ENCODE data around the gene MEIOB.

MEIOB gene

DNA sequence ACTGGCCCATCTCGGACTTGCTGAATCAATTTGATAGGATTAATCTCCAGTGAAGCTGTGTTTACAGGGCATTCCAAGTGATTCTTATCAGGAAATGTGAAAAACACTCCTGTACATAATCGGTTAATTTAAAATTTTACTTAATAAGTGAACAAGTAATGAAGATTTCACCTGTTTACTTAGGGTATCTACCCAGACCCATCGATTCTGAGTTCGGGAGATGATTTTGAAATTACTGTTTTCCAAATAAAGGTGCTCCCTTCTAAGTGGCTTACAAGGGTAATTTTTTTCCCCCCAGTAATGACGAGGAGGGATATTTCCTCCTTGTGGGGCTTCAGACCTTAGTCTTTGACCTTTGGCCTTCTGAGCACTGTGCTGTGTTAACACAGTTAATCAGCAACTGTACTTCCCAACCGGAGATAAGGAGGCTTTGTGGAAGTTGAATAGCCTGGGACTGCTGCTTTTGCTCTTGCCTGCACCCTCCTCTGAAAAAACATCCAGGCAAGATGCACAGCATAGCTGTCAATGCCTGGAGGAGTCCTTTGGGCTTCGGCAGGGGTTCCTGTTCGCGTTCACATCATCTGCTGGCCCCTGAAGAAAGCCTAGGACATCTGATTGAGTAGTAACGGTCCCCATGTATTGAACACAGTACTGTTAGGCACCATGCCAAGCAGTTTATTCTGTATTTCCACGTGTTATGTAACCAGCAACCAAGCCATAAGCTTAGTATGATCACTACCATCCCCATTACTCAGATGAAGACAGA, 43.1 kb downstream of the MEIOB start:
- no peak for TF ChIP-seq TAF1 (IDR thresholded peaks at IDR 0.05; ENCODE audit: borderline replicate concordance, insufficient read depth, low read length)
- TF ChIP-seq, protein P1, sequence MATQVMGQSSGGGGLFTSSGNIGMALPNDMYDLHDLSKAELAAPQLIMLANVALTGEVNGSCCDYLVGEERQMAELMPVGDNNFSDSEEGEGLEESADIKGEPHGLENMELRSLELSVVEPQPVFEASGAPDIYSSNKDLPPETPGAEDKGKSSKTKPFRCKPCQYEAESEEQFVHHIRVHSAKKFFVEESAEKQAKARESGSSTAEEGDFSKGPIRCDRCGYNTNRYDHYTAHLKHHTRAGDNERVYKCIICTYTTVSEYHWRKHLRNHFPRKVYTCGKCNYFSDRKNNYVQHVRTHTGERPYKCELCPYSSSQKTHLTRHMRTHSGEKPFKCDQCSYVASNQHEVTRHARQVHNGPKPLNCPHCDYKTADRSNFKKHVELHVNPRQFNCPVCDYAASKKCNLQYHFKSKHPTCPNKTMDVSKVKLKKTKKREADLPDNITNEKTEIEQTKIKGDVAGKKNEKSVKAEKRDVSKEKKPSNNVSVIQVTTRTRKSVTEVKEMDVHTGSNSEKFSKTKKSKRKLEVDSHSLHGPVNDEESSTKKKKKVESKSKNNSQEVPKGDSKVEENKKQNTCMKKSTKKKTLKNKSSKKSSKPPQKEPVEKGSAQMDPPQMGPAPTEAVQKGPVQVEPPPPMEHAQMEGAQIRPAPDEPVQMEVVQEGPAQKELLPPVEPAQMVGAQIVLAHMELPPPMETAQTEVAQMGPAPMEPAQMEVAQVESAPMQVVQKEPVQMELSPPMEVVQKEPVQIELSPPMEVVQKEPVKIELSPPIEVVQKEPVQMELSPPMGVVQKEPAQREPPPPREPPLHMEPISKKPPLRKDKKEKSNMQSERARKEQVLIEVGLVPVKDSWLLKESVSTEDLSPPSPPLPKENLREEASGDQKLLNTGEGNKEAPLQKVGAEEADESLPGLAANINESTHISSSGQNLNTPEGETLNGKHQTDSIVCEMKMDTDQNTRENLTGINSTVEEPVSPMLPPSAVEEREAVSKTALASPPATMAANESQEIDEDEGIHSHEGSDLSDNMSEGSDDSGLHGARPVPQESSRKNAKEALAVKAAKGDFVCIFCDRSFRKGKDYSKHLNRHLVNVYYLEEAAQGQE (IDR thresholded peaks at IDR 0.05; ENCODE audit: insufficient read depth in 1 of 2, low read depth in 2 of 2, low read length in 2 of 2), result no peak

DNA sequence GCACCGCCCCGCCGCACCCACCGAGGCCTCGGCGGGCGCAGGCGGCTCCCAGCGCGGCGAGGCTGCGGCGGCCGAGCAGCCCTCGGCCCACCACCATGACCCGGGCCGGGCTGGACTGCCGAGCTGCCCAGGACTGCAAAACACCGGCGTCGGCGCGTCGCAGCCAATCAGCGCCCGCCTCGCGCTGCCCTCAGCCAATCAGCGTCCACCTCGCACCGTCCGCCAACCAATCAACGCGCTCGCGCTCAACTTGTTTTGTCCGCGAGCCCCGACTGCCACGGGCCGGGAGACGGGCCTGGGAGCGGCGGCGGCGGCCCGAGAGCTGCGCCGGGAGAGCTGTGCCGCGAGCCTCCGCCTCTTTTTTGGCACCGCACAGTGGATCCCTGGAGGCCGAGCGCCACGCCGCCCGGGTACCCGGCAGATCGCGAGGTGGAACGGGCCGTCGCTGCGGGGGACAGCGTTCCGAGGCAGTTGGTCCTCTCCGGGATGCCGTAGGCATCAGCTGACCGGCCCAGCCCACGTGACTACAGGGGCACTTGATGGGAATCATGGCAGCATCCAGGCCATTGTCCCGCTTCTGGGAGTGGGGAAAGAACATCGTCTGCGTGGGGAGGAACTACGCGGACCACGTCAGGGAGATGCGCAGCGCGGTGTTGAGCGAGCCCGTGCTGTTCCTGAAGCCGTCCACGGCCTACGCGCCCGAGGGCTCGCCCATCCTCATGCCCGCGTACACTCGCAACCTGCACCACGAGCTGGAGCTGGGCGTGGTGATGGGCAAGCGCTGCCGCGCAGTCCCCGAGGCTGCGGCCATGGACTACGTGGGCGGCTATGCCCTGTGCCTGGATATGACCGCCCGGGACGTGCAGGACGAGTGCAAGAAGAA, 45.0 kb downstream of the MEIOB start, which contains the start of the genes FAHD1 and HAGH:
TSS of gene FAHD1 (plus strand) at position 516 of the 883 bp plus-strand sequence. CDS start at position 549, 33 bp downstream.
TSS of gene HAGH (minus strand) at position 135 of the 883 bp plus-strand sequence. CDS start at position 97, 38 bp downstream.
- TF ChIP-seq FOXP2 (optimal IDR thresholded peaks at IDR 0.05; ENCODE audit: borderline replicate concordance, extremely low read depth, extremely low read length, insufficient read depth) (peak; percentile 45), TAF1 (IDR thresholded peaks at IDR 0.05; ENCODE audit: borderline replicate concordance, insufficient read depth, low read length) (no peak), SIN3A (IDR thresholded peaks at IDR 0.05; ENCODE audit: borderline replicate concordance, insufficient read depth, low read length) (peak; percentile 92; the same call in 1 of the 2 replicates), POLR2AphosphoS5 (IDR thresholded peaks at IDR 0.05; ENCODE audit: low read depth, low read length) (no peak)
- TF ChIP-seq, protein P1 (IDR thresholded peaks at IDR 0.05; ENCODE audit: insufficient read depth in 1 of 2, low read depth in 2 of 2, low read length in 2 of 2), result peak in 1 of 2 experiments; percentile 59; a peak in 1 of 4 replicates

DNA sequence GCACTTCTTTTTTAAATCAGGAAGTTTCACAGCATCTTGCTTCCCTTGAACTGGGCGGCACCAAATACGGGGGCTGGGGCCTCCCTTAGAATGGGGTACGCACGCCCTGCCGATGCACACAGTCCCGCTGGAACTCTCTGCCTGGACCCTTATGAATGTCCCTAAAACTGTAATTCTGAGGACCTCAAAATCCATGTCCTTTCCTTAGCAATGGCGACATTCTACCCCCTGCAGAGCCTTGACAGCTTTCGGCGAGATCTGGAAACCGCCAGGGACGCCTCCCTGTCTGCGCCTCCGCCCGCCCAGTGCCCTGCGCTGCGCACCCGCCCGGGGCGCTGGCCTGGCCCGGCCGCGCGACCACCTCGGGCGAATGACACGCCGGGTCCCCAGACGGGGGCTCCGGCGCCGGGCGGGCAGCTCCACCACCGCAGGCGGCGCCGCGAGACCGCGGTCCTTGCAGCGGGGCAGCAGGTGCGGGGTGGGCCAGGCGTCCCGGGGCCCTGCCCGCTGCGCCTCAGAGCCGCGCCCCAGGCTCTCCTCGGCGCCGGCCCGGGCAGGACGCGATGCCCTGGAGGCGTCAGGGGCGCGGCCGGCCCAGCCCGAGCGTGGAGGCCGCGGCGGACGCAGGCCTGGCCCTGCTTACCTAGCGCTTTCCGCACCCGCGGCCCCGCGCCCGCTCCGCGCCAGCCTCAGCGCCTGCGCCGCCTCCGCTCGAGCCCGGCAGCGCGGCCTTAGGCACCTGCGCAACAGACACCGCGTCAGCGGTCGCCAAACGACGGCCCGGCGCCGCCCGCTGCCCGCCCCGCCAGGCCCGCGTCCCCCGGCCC, 45.9 kb downstream of the MEIOB start:
- TF ChIP-seq FOXP2 (optimal IDR thresholded peaks at IDR 0.05; ENCODE audit: borderline replicate concordance, extremely low read depth, extremely low read length, insufficient read depth), result no peak
- no peak for TF ChIP-seq TAF1 (IDR thresholded peaks at IDR 0.05; ENCODE audit: borderline replicate concordance, insufficient read depth, low read length)
- TF ChIP-seq SIN3A (IDR thresholded peaks at IDR 0.05; ENCODE audit: borderline replicate concordance, insufficient read depth, low read length), result no peak
- TF ChIP-seq, protein P1 (IDR thresholded peaks at IDR 0.05; ENCODE audit: insufficient read depth in 1 of 2, low read depth in 2 of 2, low read length in 2 of 2), result no peak
- TF ChIP-seq POLR2AphosphoS5 (IDR thresholded peaks at IDR 0.05; ENCODE audit: low read depth, low read length), result no peak

DNA sequence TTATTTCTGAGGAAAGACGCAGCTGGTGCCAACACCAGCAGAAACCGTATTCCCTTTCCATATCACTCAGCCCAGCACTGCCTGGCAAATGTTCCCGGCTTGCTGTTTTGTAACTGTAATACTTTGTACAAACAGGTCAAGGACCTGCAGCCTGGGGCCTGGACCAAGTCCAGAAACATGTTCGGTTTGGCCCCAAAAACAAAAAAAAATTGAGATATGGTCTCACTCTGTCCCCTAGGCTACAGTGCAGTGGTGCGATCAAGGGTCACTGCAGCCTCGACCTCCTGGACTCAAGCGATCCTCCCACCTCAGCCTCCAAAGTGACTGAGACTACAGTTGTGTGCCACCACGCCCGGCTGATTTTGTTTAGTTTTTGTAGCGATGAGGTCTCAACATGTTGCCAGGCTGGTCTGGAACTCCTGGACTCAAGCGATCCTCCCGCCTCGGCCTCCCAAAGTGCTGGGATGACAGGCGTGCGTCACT, 46.5 kb downstream of the MEIOB start:
- TF ChIP-seq, protein P1 (IDR thresholded peaks at IDR 0.05; ENCODE audit: insufficient read depth in 1 of 2, low read depth in 2 of 2, low read length in 2 of 2), result no peak
- no peak for TF ChIP-seq FOXP2 (optimal IDR thresholded peaks at IDR 0.05; ENCODE audit: borderline replicate concordance, extremely low read depth, extremely low read length, insufficient read depth)
- TF ChIP-seq TAF1 (IDR thresholded peaks at IDR 0.05; ENCODE audit: borderline replicate concordance, insufficient read depth, low read length), result no peak
- no peak for TF ChIP-seq SIN3A (IDR thresholded peaks at IDR 0.05; ENCODE audit: borderline replicate concordance, insufficient read depth, low read length)
- no peak for TF ChIP-seq POLR2AphosphoS5 (IDR thresholded peaks at IDR 0.05; ENCODE audit: low read depth, low read length)
